ENCODE measurements around the gene CALHM6.

Gene CALHM6

GRCh38 chr6:116507324-116507723 lies 46.1 kb downstream of the CALHM6 start:
- H3K36me3 ChIP-seq (ENCODE audit: low read length): no peaks in the 10 kb centered on the region
- no peaks in the 10 kb centered on the region for H3K79me2 ChIP-seq (ENCODE audit: insufficient read depth, low read length)
- no peaks in the 10 kb centered on the region for H3K27me3 ChIP-seq (ENCODE audit: low read length)
- no peak overlapping the region for H3K27ac ChIP-seq (ENCODE audit: low read depth, low read length)
- no peaks in the 10 kb centered on the region for H4K20me1 ChIP-seq (ENCODE audit: low read depth, low read length)
- no peaks in the 10 kb centered on the region for H3F3A ChIP-seq (ENCODE audit: insufficient read depth)
- no peak overlapping the region for H3K4me2 ChIP-seq (ENCODE audit: low read depth, low read length, poor library complexity, severe bottlenecking)
- no peak overlapping the region for H3K9ac ChIP-seq (ENCODE audit: low read length)
- TF ChIP-seq EZH2phosphoT487 (conservative IDR thresholded peaks at IDR 0.05; ENCODE audit: low read length): no peak
- no peak for TF ChIP-seq CTCF (IDR thresholded peaks at IDR 0.05; ENCODE audit: insufficient read depth, low read length, poor library complexity, severe bottlenecking)
- no peaks in the 10 kb centered on the region for H3K9me3 ChIP-seq (ENCODE audit: insufficient read depth, low read length)
- H3K4me3 ChIP-seq (ENCODE audit: insufficient read depth, low read length, poor library complexity, severe bottlenecking): no peak overlapping the region
- no peak overlapping the region for H2AFZ ChIP-seq (ENCODE audit: low read depth, low read length, severe bottlenecking)
- H3K9me2 ChIP-seq (replicated peaks; ENCODE audit: insufficient read depth, low read length): no peaks in the 10 kb centered on the region

GRCh38 chr6:116508527-116508926 lies 47.4 kb downstream of the CALHM6 start:
- no peaks in the 10 kb centered on the region for H3K27me3 ChIP-seq (ENCODE audit: low read length)
- no peaks in the 10 kb centered on the region for H4K20me1 ChIP-seq (ENCODE audit: low read depth, low read length)
- no peaks in the 10 kb centered on the region for H3K79me2 ChIP-seq (ENCODE audit: insufficient read depth, low read length)
- no peak overlapping the region for H3K27ac ChIP-seq (ENCODE audit: low read depth, low read length)
- no peak overlapping the region for H3K4me3 ChIP-seq (ENCODE audit: insufficient read depth, low read length, poor library complexity, severe bottlenecking)
- H2AFZ ChIP-seq (ENCODE audit: low read depth, low read length, severe bottlenecking): no peak overlapping the region
- no peaks in the 10 kb centered on the region for H3K36me3 ChIP-seq (ENCODE audit: low read length)
- no peak overlapping the region for H3K4me2 ChIP-seq (ENCODE audit: low read depth, low read length, poor library complexity, severe bottlenecking)
- H3F3A ChIP-seq (ENCODE audit: insufficient read depth): no peaks in the 10 kb centered on the region
- H3K9me3 ChIP-seq (ENCODE audit: insufficient read depth, low read length): no peaks in the 10 kb centered on the region
- TF ChIP-seq EZH2phosphoT487 (conservative IDR thresholded peaks at IDR 0.05; ENCODE audit: low read length) (no peak), CTCF (IDR thresholded peaks at IDR 0.05; ENCODE audit: insufficient read depth, low read length, poor library complexity, severe bottlenecking) (no peak)
- H3K9me2 ChIP-seq (replicated peaks; ENCODE audit: insufficient read depth, low read length): no peaks in the 10 kb centered on the region
- H3K9ac ChIP-seq (ENCODE audit: low read length): no peak overlapping the region

GRCh38 chr6:116511424-116512110 lies 50.4 kb downstream of the CALHM6 start, which contains the start of gene CALHM5:
CALHM5 (plus strand) TSS chr6:116511639; CDS start chr6:116511697, 58 bp downstream.
- H3K4me2 ChIP-seq (ENCODE audit: low read depth, low read length, poor library complexity, severe bottlenecking): no peak within 1 kb of the TSS
- H4K20me1 ChIP-seq (ENCODE audit: low read depth, low read length): no peaks in the 10 kb centered on the region
- H3K9me3 ChIP-seq (ENCODE audit: insufficient read depth, low read length): no peaks in the 10 kb centered on the region
- no peak within 1 kb of the TSS for H2AFZ ChIP-seq (ENCODE audit: low read depth, low read length, severe bottlenecking)
- H3K79me2 ChIP-seq (ENCODE audit: insufficient read depth, low read length): no peaks in the 10 kb centered on the region
- H3K9me2 ChIP-seq (replicated peaks; ENCODE audit: insufficient read depth, low read length): no peaks in the 10 kb centered on the region
- H3K9ac ChIP-seq (ENCODE audit: low read length): no peak within 1 kb of the TSS
- no peak for TF ChIP-seq CTCF (IDR thresholded peaks at IDR 0.05; ENCODE audit: insufficient read depth, low read length, poor library complexity, severe bottlenecking)
- TF ChIP-seq EZH2phosphoT487 (conservative IDR thresholded peaks at IDR 0.05; ENCODE audit: low read length): no peak
- H3K27me3 ChIP-seq (ENCODE audit: low read length): no peaks in the 10 kb centered on the region
- no peak within 1 kb of the TSS for H3K27ac ChIP-seq (ENCODE audit: low read depth, low read length)
- H3F3A ChIP-seq (ENCODE audit: insufficient read depth): no peaks in the 10 kb centered on the region
- H3K4me3 ChIP-seq (ENCODE audit: insufficient read depth, low read length, poor library complexity, severe bottlenecking): no peak within 1 kb of the TSS
- H3K36me3 ChIP-seq (ENCODE audit: low read length): no peaks in the 10 kb centered on the region
